ENCODE data around the gene ANKRD65. TPM values are rescaled to one million over a fixed set of nuclear protein-coding genes. Genes with fewer than 3 reads are reported as not detected.
A peak's percentile ranks its signal among the peaks of the same experiment; 100 is the strongest.
"Not testable (repeated sequence)": the region's sequence is repeated elsewhere in the genome, so short reads cannot be mapped to it uniquely, and the experiment has no call there.

The ANKRD65 gene
- total RNA-seq, 1 donor from 2014 or later, result 3.0 TPM

DNA sequence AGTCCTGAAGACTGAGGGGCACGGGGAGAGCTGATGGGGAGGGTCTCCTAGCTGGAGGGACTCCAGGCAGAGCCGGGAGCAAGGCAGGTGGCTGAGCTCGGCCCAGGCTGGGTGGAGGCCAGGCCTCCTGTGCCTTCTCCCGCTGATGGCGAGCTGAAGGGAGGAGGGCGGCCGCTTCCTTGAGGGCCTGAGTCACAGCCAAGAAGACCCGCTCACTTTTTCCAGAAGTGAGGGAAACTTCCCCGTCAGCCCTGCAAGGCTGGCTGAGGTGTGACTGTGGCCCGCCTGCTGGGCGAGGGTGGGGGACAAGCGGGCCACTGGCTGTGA, 12.7 kb upstream of the ANKRD65 start:
- ATAC-seq, result no peak
- intact Hi-C loops (cut with DNase I), result no loop called here
- DNase-seq (ENCODE audit: missing footprints), result no peak

GRCh38 chr1:1432951-1433803, 12.1 kb upstream of the ANKRD65 start:
- peak; percentile 84 for DNase-seq (ENCODE audit: missing footprints)
- peak; percentile 7 for ATAC-seq
- intact Hi-C loops (cut with DNase I), result no loop called here

- intact Hi-C loops (cut with DNase I), result no loop called here
- ATAC-seq (no peak), DNase-seq (ENCODE audit: missing footprints) (no peak)
These were observed 11.3 kb upstream of the ANKRD65 start for GRCh38 chr1:1432274-1432950.

DNA sequence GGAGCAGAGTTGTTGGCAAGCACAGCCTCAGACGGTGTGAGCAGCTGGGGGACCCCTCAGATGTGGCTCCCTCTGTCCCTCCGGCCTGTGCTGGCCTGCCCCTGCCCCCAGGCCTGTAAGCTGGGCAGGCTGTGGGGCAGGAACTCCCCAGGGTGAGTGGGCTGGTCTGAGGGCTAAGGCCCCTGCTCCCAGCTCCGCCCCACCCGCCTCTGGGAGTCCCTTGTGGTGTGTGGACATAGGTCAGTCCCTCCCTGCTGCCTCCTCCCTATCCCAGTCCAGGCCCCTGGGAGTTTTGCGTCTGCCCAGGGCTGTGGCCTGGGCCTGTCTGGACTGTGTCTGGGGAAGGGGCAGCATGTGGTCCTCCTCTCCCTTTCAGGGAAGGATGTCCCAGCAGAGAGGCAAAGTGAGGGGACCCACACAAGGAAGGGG, 10.8 kb upstream of the ANKRD65 start:
- intact Hi-C loops (cut with DNase I), result no loop called here

GRCh38 chr1:1430992-1431844, 10.1 kb upstream of the ANKRD65 start:
- ATAC-seq (peak; percentile 1), DNase-seq (ENCODE audit: missing footprints) (no peak)
- intact Hi-C loops (cut with DNase I), result no loop called here

More for the DNA sequence above, 10.8 kb upstream of the ANKRD65 start:
- peak; percentile 47 for ATAC-seq
- peak; percentile 85 for DNase-seq (ENCODE audit: missing footprints)

DNA sequence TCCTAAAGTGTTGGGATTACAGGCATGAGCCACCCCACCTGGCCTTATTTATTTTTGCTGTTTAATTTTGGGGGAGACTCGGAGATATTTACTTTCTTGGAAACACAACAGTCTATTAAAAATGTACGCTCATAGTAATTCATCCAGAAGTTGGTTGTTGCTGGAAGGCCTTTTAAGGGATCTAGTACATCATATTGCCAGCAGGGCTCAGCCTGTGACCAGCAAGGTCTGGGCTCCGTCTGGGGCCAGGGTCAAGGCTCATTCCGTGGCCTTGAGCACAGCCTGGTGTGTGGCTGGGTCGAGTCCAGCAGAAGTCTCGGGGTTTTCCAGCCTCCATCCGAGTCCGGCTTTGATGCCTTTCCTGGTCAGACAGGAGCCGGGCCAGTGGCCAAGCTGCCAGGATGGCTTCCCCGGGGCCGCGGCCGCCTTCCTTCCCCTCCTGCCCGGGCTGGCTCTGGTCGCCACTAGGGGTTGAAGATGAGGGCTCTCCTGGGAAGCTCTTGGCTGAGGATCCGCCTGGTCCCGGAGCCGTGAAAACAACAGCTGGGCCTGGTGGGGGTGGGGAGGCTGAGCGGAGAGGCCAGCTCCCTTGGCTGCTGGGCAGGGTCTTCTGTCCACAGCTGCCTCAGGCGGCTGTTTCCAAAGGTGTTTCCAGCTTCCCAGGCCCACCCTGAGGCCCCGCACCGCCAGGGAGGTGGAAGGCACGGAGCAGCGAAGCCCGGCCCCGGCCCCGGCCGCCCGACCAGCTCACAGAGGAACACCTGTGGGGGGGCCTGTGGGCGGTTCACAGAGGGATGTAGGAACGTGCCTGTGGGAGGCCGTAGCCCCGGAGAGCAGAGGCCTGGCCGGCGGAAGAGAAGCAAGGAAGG, 9.3 kb upstream of the ANKRD65 start:
- intact Hi-C loops (cut with DNase I), result no loop called here
- ATAC-seq, result peak; percentile 66

GRCh38 chr1:1429671-1430073, 8.6 kb upstream of the ANKRD65 start:
- intact Hi-C loops (cut with DNase I), result no loop called here
- ATAC-seq (peak; percentile 16), DNase-seq (ENCODE audit: missing footprints) (no peak)

More for the DNA sequence above, 9.3 kb upstream of the ANKRD65 start:
- peak; percentile 88 for DNase-seq (ENCODE audit: missing footprints)

DNA sequence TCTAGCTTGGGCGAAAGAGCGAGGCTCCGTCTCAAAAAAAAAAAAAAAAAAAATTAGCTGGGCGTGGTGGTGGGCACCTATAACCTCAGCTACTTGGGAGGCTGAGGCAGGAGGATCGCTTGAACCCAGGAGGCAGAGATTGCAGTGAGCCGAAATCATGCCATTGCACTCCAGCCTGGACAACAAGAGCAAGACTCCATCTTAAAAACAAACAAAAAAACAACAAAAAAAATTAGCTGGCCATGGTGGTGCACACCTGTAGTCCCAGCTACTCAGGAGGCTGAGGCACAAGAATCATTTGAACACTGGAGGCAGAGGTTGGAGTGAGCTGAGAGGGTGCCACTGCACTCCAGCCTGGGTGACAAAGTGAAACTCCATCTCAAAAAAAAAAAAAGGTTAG, 7.9 kb upstream of the ANKRD65 start:
- DNase-seq (ENCODE audit: missing footprints); intact Hi-C loops (cut with DNase I); ATAC-seq: not testable (repeated sequence)

GRCh38 chr1:1428174-1428573, 7.1 kb upstream of the ANKRD65 start:
- ATAC-seq (no peak), DNase-seq (ENCODE audit: missing footprints) (no peak)
- intact Hi-C loops (cut with DNase I), result no loop called here

- intact Hi-C loops (cut with DNase I), result no loop called here
- ATAC-seq, result no peak
- DNase-seq (ENCODE audit: missing footprints), result no peak
These were observed 6.7 kb upstream of the ANKRD65 start for GRCh38 chr1:1427820-1428148.

- intact Hi-C loops (cut with DNase I), result no loop called here
- DNase-seq (ENCODE audit: missing footprints), result no peak
- no peak for ATAC-seq
These were observed 6.2 kb upstream of the ANKRD65 start for GRCh38 chr1:1427106-1427819.

GRCh38 chr1:1426496-1427105, 5.5 kb upstream of the ANKRD65 start:
- ATAC-seq, result no peak
- no peak for DNase-seq (ENCODE audit: missing footprints)
- intact Hi-C loops (cut with DNase I), result no loop called here

GRCh38 chr1:1425753-1426495, 4.8 kb upstream of the ANKRD65 start:
- intact Hi-C loops (cut with DNase I), result no loop called here
- ATAC-seq (no peak), DNase-seq (ENCODE audit: missing footprints) (no peak)

DNA sequence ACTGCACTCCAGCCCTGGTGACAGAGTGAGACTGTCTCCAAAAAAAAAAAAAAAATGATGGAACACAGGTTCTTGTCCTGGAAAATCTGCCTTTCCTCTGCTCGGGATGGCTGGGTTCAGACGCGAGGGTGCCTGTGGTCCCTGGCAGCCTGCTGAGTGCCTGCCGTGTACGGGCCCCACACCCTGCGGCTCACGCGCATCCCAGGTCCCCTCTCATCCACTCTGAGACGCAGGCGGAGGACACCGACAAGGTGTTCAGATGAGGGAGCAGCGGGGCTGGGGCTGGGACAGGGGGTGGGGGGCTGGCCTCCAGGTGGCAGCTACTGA, 4.3 kb upstream of the ANKRD65 start:
- intact Hi-C loops (cut with DNase I), result no loop called here
- ATAC-seq, result no peak
- DNase-seq (ENCODE audit: missing footprints), result no peak

GRCh38 chr1:1424707-1425106, 3.6 kb upstream of the ANKRD65 start:
- intact Hi-C loops (cut with DNase I), result no loop called here
- DNase-seq (ENCODE audit: missing footprints), result no peak
- ATAC-seq, result no peak

DNA sequence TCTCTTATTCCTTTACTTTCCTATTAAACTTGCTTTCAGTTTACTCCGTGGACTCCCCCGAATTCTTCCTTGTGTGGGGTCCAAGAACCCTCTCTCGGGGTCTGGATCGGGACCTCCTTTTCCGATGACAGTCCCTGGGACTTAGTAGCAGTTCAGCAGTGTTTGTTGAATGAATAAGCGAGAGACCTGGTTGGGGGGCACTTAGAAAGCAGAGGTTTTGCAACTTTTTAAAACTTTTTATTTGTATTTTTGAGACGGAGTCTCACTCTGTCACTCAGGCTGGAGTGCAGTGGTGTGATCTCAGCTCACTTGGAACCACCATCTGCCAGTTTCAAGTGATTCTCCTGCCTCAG, 2.1 kb upstream of the ANKRD65 start:
- DNase-seq (ENCODE audit: missing footprints), result no peak
- ATAC-seq, result no peak
- intact Hi-C loops (cut with DNase I), result no loop called here
